Activated T-cell treated with anti-CD3 and anti-CD28 coated beads, Interleukin-2, amount 50 U/mL, for 72 hours (primary cell): ENCODE data around the gene SPTBN4. TPM values are rescaled to one million over a fixed set of nuclear protein-coding genes. Genes with fewer than 3 reads are reported as not detected.
"Not testable (repeated sequence)": the region's sequence is repeated elsewhere in the genome, so short reads cannot be mapped to it uniquely, and the experiment has no call there.

Experiments used
- ATAC-seq, 2 donors: fragments of 150-1000 bp; cut with Tn5 transposase; replicated peaks in 1 of 2; 2 replicates each; pipeline ENCODE4 v1.10.0; 2021; ENCODE audit warnings: moderate library complexity in 2 of 2, mild to moderate bottlenecking in 1 of 2
- DNase-seq, 2 donors: peaks; one replicate each; pipeline ENCODE4 v3.0.0; 2021 to 2022; ENCODE audit warnings: mixed read lengths in 1 of 2
- H3K27ac Mint-ChIP-seq: one replicate; pipeline ENCODE4 v1.8.0; 2022; ENCODE audit warnings: mild to moderate bottlenecking, moderate library complexity, mixed read lengths
- H3K27me3 Mint-ChIP-seq: one replicate; pipeline ENCODE4 v1.8.0; 2022; ENCODE audit warnings: low read depth, mixed read lengths
- H3K36me3 Mint-ChIP-seq, 2 donors: one replicate each; pipeline ENCODE4 v1.8.0; 2022; ENCODE audit warnings: mixed read lengths in 2 of 2, mild to moderate bottlenecking in 1 of 2; ENCODE audit not compliant: insufficient read depth in 2 of 2
- H3K4me1 Mint-ChIP-seq: one replicate; pipeline ENCODE4 v1.8.0; 2022; ENCODE audit warnings: low read depth, mixed read lengths
- H3K4me3 Mint-ChIP-seq, 2 donors: one replicate each; pipeline ENCODE4 v1.8.0; 2022; ENCODE audit warnings: mild to moderate bottlenecking in 2 of 2, mixed read lengths in 2 of 2, moderate library complexity in 2 of 2
- H3K9me3 Mint-ChIP-seq, 2 donors: one replicate each; pipeline ENCODE4 v1.8.0; 2022; ENCODE audit warnings: mixed read lengths in 2 of 2
- total RNA-seq, 2 donors: library from RNA; stranded (reverse); gene quantifications; one replicate each; pipeline ENCODE4 v1.2.3, GENCODE V29; 2022

The SPTBN4 gene
- total RNA-seq, 2 donors from 2014 or later: 2.2 to 4.8 TPM

GRCh38 chr19:40564535-40564934 is 97.7 kb downstream of the SPTBN4 start:
- not testable (repeated sequence) for H3K9me3 Mint-ChIP-seq, H3K36me3 Mint-ChIP-seq, ATAC-seq, H3K4me1 Mint-ChIP-seq, H3K27ac Mint-ChIP-seq, H3K4me3 Mint-ChIP-seq, DNase-seq
- peaks cover 54% of the 10 kb centered on the region for H3K27me3 Mint-ChIP-seq

- DNase-seq (no peak), ATAC-seq (no peak)
- H3K27ac Mint-ChIP-seq: no peak overlapping the region
- H3K9me3 Mint-ChIP-seq: no peaks in the 10 kb centered on the region
- H3K36me3 Mint-ChIP-seq: peaks cover 0 to 2% of the 10 kb centered on the region in 2 donors
- no peak overlapping the region for H3K4me3 Mint-ChIP-seq
- peaks cover 5% of the 10 kb centered on the region for H3K4me1 Mint-ChIP-seq
- peaks cover 61% of the 10 kb centered on the region for H3K27me3 Mint-ChIP-seq
Observed at GRCh38 chr19:40565355-40565754, 98.6 kb downstream of the SPTBN4 start.

DNA sequence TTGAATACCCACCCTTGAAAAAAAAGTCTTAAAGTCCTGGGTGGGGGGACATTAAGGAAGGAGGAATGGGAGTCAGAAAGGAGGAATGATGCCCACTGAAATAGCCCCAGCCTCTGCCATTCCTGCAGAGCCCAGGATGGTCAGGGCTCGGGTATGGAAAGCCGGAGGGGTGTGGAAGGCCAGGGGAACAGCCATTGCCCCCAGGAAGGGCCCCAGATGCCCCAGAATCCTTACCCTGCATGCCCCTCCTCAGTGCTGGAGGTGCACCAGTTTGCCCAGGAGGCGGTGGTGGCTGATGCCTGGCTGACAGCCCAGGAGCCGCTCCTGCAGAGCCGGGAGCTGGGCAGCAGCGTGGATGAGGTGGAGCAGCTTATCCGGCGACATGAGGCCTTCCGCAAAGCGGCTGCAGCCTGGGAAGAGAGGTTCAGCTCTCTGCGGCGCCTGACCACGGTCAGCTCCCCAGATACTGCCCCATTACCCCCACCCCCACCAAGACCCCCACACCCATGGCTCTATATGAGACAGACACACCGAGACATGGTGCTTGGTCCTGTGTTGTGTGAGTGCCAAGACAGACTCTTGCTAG is 99.2 kb downstream of the SPTBN4 start:
- ATAC-seq (no peak), DNase-seq (no peak)
- peaks cover 61% of the 10 kb centered on the region for H3K27me3 Mint-ChIP-seq
- H3K36me3 Mint-ChIP-seq: peaks cover 0 to 2% of the 10 kb centered on the region in 2 donors
- H3K4me1 Mint-ChIP-seq: peaks cover 10% of the 10 kb centered on the region
- H3K9me3 Mint-ChIP-seq: peaks cover 0 to 2% of the 10 kb centered on the region in 2 donors
- H3K27ac Mint-ChIP-seq: no peak overlapping the region
- H3K4me3 Mint-ChIP-seq: no peak overlapping the region

DNA sequence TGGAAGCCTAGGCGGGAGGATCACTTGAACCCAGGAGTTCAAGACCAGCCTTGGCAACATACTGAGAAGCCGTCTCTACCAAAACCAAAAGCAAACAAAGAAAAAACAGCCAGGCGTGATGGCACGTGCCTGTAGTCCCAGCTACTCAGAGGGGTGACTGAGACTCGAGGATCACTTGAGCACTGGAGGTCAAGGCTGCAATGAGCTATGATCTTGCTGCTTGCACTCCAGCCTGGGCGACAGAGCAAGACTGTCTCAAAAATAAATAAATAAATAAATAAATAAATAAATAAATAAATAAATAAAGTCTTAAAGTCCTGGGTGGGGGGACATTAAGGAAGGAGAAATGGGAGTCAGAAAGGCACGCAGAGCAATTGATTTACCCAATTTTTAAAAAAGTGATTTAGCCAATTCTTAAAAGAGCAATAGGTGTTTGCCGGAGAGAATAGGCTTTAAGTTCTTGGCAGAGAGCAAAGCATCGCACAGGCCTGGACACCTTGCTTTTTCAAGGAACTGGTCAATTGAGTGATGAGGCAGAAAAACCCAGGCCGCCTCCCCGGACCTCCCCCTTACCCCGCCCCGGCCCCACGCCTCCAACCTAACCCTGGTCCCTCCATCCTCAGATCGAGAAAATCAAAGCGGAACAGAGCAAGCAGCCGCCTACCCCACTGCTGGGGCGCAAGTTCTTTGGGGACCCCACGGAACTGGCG is 100.4 kb downstream of the SPTBN4 start:
- H3K4me3 Mint-ChIP-seq: peak overlapping the region; percentile 56 to 60

GRCh38 chr19:40567750-40568494 is 101.1 kb downstream of the SPTBN4 start:
- peaks cover 0 to 2% of the 10 kb centered on the region in 2 donors for H3K9me3 Mint-ChIP-seq
- H3K4me1 Mint-ChIP-seq: peaks cover 11% of the 10 kb centered on the region
- no peak for ATAC-seq
- peak overlapping the region; percentile 56 to 60 for H3K4me3 Mint-ChIP-seq
- H3K27me3 Mint-ChIP-seq: peaks cover 53% of the 10 kb centered on the region
- no peak for DNase-seq
- no peak overlapping the region for H3K27ac Mint-ChIP-seq
- peaks cover 0 to 2% of the 10 kb centered on the region in 2 donors for H3K36me3 Mint-ChIP-seq

More for the DNA sequence above, 100.4 kb downstream of the SPTBN4 start:
- H3K4me1 Mint-ChIP-seq: peaks cover 11% of the 10 kb centered on the region
- peaks cover 0 to 2% of the 10 kb centered on the region in 2 donors for H3K36me3 Mint-ChIP-seq
- H3K27me3 Mint-ChIP-seq: peaks cover 53% of the 10 kb centered on the region
- DNase-seq: no peak
- no peak for ATAC-seq
- no peak overlapping the region for H3K27ac Mint-ChIP-seq
- H3K9me3 Mint-ChIP-seq: peaks cover 0 to 2% of the 10 kb centered on the region in 2 donors

GRCh38 chr19:40570313-40571004 is 103.7 kb downstream of the SPTBN4 start:
- DNase-seq (peak; percentile 98 to 99), ATAC-seq (peak; percentile 95)
- peaks cover 37% of the 10 kb centered on the region for H3K27me3 Mint-ChIP-seq
- H3K4me1 Mint-ChIP-seq: peaks cover 16% of the 10 kb centered on the region
- H3K4me3 Mint-ChIP-seq: peak overlapping the region; percentile 62 to 80
- H3K27ac Mint-ChIP-seq: no peak overlapping the region
- peaks cover 0 to 2% of the 10 kb centered on the region in 2 donors for H3K9me3 Mint-ChIP-seq
- H3K36me3 Mint-ChIP-seq: peaks cover 0 to 2% of the 10 kb centered on the region in 2 donors

DNA sequence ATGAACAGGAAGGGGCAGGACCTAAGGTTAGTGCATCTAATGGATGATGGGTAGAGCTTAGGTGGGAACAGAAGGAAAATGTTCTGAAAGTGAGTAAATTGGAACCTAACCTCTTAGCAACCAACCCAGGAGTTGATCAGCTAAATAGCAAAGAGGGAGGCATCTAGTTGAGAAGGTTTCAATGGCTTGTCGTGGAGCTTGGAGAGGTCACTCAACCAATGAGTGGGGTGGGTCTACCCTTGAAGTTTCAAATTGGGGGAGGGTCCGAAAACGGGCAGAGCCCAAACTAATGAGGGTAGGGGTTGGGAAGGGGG is 104.2 kb downstream of the SPTBN4 start:
- Mint-ChIP-seq H3K4me1 (peaks cover 21% of the 10 kb centered on the region), H3K36me3 (peaks cover 0 to 2% of the 10 kb centered on the region in 2 donors), H3K27ac (no peak overlapping the region), H3K4me3 (peak overlapping the region; percentile 62 to 80), H3K9me3 (peaks cover 0 to 2% of the 10 kb centered on the region in 2 donors), H3K27me3 (peaks cover 36% of the 10 kb centered on the region)
- DNase-seq (no peak), ATAC-seq (no peak)

GRCh38 chr19:40571831-40572495 is 105.2 kb downstream of the SPTBN4 start:
- Mint-ChIP-seq H3K36me3 (peaks cover 0 to 2% of the 10 kb centered on the region in 2 donors), H3K27me3 (peaks cover 26% of the 10 kb centered on the region), H3K4me3 (no peak overlapping the region), H3K27ac (no peak overlapping the region), H3K9me3 (peaks cover 0 to 2% of the 10 kb centered on the region in 2 donors), H3K4me1 (peaks cover 24% of the 10 kb centered on the region)
- DNase-seq (no peak), ATAC-seq (no peak)

DNA sequence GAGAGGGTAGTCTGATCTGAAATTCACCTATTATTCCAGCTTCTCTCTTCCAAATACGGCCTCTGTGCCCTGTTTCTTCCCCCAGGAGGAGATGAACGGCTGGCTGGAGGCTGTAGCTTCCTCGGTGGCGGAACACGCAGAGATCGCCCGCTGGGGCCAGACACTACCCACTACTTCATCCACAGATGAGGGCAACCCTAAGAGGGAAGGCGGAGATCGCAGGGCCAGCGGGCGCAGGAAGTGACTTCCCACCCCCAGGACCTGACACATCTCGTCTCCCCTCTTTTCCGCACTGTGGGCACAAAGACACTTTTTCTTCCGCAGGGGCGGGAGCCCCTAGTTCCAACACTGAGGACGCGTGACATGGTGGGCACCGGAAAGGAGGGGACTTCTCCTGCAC is 108.5 kb downstream of the SPTBN4 start:
- Mint-ChIP-seq H3K27me3 (no peaks in the 10 kb centered on the region), H3K27ac (no peak overlapping the region), H3K4me1 (peaks cover 32% of the 10 kb centered on the region), H3K9me3 (peaks cover 0 to 2% of the 10 kb centered on the region in 2 donors), H3K4me3 (peak overlapping the region; percentile 27 to 51), H3K36me3 (peaks cover 2 to 3% of the 10 kb centered on the region in 2 donors)
- ATAC-seq (no peak), DNase-seq (no peak)

- no peaks in the 10 kb centered on the region for H3K9me3 Mint-ChIP-seq
- DNase-seq: peak; percentile 40 to 57
- H3K4me3 Mint-ChIP-seq: peak overlapping the region; percentile 78 to 84
- peaks cover 26% of the 10 kb centered on the region for H3K4me1 Mint-ChIP-seq
- H3K36me3 Mint-ChIP-seq: peaks cover 5% of the 10 kb centered on the region in 2 donors
- no peaks in the 10 kb centered on the region for H3K27me3 Mint-ChIP-seq
- H3K27ac Mint-ChIP-seq: no peak overlapping the region
- ATAC-seq: peak; percentile 44 to 54
Observed at GRCh38 chr19:40576151-40576584, 109.4 kb downstream of the SPTBN4 start.

DNA sequence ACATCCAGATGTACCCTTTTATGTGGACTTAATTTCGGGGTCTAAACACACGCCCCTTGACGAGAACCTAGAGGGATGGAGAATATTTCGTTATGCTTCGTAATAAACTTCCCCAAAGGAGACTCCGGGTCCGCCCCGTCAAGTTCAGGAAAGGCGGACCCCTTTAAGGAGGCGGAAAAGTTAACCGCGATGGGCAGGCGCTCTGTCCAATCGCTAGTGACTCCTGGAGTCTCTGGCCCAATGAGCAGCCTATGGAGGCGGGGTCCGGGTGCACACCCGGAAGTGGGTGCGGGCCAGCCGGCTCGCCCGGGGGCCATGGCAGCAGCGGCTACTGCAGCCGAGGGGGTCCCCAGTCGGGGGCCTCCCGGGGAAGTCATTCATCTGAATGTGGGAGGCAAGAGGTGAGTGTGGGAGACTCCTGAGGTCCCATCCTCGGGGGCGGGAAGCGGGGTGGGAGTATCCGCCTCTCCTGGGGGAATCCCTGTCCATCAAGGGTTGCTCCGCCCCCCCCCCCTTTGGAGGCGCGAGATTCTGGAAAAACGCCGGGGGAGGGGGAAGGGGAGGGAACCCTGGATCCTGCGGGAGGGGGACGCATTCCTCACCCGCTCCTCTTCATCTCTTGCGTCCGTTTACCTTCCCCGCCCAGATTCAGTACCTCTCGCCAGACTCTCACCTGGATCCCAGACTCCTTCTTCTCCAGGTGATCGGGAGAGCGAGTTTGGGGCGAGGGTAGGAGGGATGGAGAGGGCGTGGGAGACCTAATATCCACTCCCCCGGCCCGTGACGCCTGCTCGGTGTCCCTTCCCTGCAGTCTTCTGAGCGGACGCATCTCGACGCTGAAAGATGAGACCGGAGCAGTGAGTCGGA is 110.0 kb downstream of the SPTBN4 start, which contains the start of gene SHKBP1:
TSS of gene SHKBP1 (plus strand) at position 289 of the 867 bp plus-strand sequence. CDS start at position 316, 27 bp downstream.
- peak; percentile 100 for ATAC-seq
- Mint-ChIP-seq H3K4me3 (peak within 1 kb of the TSS; percentile 78 to 84), H3K36me3 (peaks cover 5 to 10% of the 10 kb centered on the region in 2 donors), H3K27me3 (no peaks in the 10 kb centered on the region), H3K4me1 (peaks cover 26% of the 10 kb centered on the region), H3K9me3 (no peaks in the 10 kb centered on the region), H3K27ac (peak within 1 kb of the TSS; percentile 42)
- DNase-seq: peak; percentile 94 to 96
